GM23248 (cell line): ENCODE measurements around the gene TNFRSF1B.

Experiments
- EZH2 ChIP-seq: fragments of 200-600 bp; sonication (generic); IDR thresholded peaks from 2 replicates; pipeline ENCODE4 v1.6.1; 2018; ENCODE audit warnings: antibody characterized with exemption, mild to moderate bottlenecking; ENCODE audit not compliant: insufficient read depth, poor library complexity, severe bottlenecking
- EZH2phosphoT487 ChIP-seq: fragments of 200-600 bp; sonication (generic); IDR thresholded peaks from 2 replicates; pipeline ENCODE4 v1.6.1; 2018; ENCODE audit warnings: antibody characterized with exemption, moderate library complexity, mild to moderate bottlenecking, low read depth; ENCODE audit not compliant: insufficient read depth

DNA sequence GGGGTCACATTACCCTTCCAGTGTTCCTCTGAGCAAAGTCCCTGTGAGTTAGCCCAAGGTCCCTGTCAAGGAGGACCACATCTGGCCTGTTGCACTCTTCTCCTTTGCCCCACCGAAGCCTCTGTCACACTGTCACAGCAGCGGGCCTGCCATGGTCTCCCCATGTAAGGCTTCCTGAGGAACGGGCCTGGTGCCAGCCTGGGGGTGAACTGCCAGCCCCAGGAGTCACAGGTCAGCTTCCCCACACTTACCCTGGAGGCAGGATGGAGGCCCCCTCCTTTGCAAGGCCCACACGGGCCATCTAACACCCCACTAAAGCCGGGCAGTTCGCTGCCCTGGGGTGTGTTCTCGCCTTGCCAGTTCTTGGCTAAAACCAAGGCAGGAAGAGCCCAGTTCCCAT, 14.1 kb downstream of the TNFRSF1B start:
- TF ChIP-seq EZH2 (no peak), EZH2phosphoT487 (no peak)
